Gastrocnemius medialis (tissue), 4 donors: ENCODE data around the gene RARB.

Source experiments
- CTCF ChIP-seq, 5 experiments: fragments of 450-650 bp in 3 of 5; fragments of 200-600 bp in 2 of 5; sonication (generic) in 2 of 5; IDR thresholded peaks in 4 of 5; conservative IDR thresholded peaks in 1 of 5; 1 replicate in 4 of 5; 2 replicates in 1 of 5; pipeline ENCODE4 v1.5.1; 2016 to 2019; ENCODE audit warnings: antibody characterized with exemption in 5 of 5, mild to moderate bottlenecking in 3 of 5, moderate library complexity in 3 of 5
- POLR2A ChIP-seq, 2 donors: fragments of 450-650 bp; IDR thresholded peaks; one replicate each; pipeline ENCODE4 v1.6.1; 2017; ENCODE audit warnings: antibody characterized with exemption in 2 of 2, mild to moderate bottlenecking in 2 of 2, moderate library complexity in 2 of 2

GRCh38 chr3:25505581-25505980 lies 77.5 kb downstream of the RARB start:
- TF ChIP-seq POLR2A (IDR thresholded peaks at IDR 0.05) (no peak), CTCF (IDR thresholded peaks at IDR 0.05 in 4 of 5, conservative IDR thresholded peaks at IDR 0.05 in 1 of 5) (no peak)
